PC-9 (cell line): ENCODE measurements around the gene G2E3. TPM values are rescaled to one million over a fixed set of nuclear protein-coding genes. Genes with fewer than 3 reads are reported as not detected.
A peak's percentile ranks its signal among the peaks of the same experiment; 100 is the strongest.

ENCODE experiments used
- BruUV-seq: library from RNA; stranded (reverse); fragments of 400-500 nt; replicated peaks from 2 replicates; lab custom pipeline; 2021; lab: Mats Ljungman, UMichigan
- CTCF ChIA-PET: fragments of 300-600 bp; sonication (Branson Sonifier 250); formaldehyde crosslinking; loops from one replicate; lab custom pipeline; 2022; ENCODE audit warnings: antibody characterized with exemption; lab: Charles Lee
- POLR2A ChIA-PET: fragments of 300-600 bp; sonication (Branson Sonifier 250); formaldehyde crosslinking; loops from one replicate; lab custom pipeline; 2022; ENCODE audit warnings: antibody characterized with exemption; ENCODE audit not compliant: unreplicated experiment; lab: Charles Lee
- DNase-seq, 2 experiments: peaks; one replicate each; pipeline versions ENCODE4 v3.0.0 to v3.0.0-alpha.2; 2015 to 2022; ENCODE audit warnings: mixed read lengths in 1 of 2
- H2AFZ ChIP-seq: fragments of 200-600 bp; sonication (generic); 2 replicates; pipeline ENCODE4 v1.8.1; 2017; ENCODE audit warnings: antibody characterized with exemption
- H3F3A ChIP-seq: fragments of 200-600 bp; sonication (generic); 2 replicates; pipeline ENCODE4 v1.8.1; 2017; ENCODE audit warnings: antibody characterized with exemption, mild to moderate bottlenecking, low read depth; ENCODE audit not compliant: insufficient read depth
- H3K27ac ChIP-seq: fragments of 200-600 bp; sonication (generic); 2 replicates; pipeline ENCODE4 v1.6.1; 2016; ENCODE audit warnings: mixed run types
- H3K27me3 ChIP-seq: fragments of 200-600 bp; sonication (generic); 2 replicates; pipeline ENCODE4 v1.6.1; 2016; ENCODE audit warnings: low read depth, mixed run types; ENCODE audit not compliant: insufficient read depth
- H3K36me3 ChIP-seq: fragments of 200-600 bp; sonication (generic); 2 replicates; pipeline ENCODE4 v1.6.1; 2016; ENCODE audit warnings: low read depth, mixed run types
- H3K4me1 ChIP-seq: fragments of 200-600 bp; sonication (generic); replicated peaks from 2 replicates; pipeline ENCODE4 v1.6.1; 2016; ENCODE audit warnings: mixed run types; ENCODE audit not compliant: insufficient read depth
- H3K4me2 ChIP-seq: fragments of 200-600 bp; sonication (generic); 2 replicates; pipeline ENCODE4 v1.6.1; 2017; ENCODE audit warnings: mixed run types
- H3K4me3 ChIP-seq: fragments of 200-600 bp; sonication (generic); 2 replicates; pipeline ENCODE4 v1.6.1; 2016; ENCODE audit warnings: mixed run types
- H3K79me2 ChIP-seq: fragments of 200-600 bp; sonication (generic); 2 replicates; pipeline ENCODE4 v1.6.1; 2017; ENCODE audit warnings: low read depth, mixed run types
- H3K9me2 ChIP-seq: fragments of 200-600 bp; sonication (generic); 2 replicates; pipeline ENCODE4 v1.8.1; 2017; ENCODE audit warnings: mild to moderate bottlenecking; ENCODE audit not compliant: insufficient read depth
- H3K9me3 ChIP-seq: fragments of 200-600 bp; sonication (generic); 2 replicates; pipeline ENCODE4 v1.8.1; 2016; ENCODE audit warnings: low read depth; ENCODE audit not compliant: insufficient read depth
- H4K20me1 ChIP-seq: fragments of 200-600 bp; sonication (generic); 2 replicates; pipeline ENCODE4 v1.8.1; 2017; ENCODE audit not compliant: insufficient read depth
- EZH2 ChIP-seq: fragments of 200-600 bp; sonication (generic); IDR thresholded peaks from 2 replicates; pipeline ENCODE4 v1.8.0; 2017; ENCODE audit warnings: antibody characterized with exemption, low read depth
- intact Hi-C: fragments of 100-400 bp; cut with micrococcal nuclease; formaldehyde crosslinking; loops from one replicate; pipeline ENCODE4 v1.10.0; 2022; ENCODE audit not compliant: unreplicated experiment
- total RNA-seq: library from RNA; stranded (reverse); gene quantifications from 2 replicates; pipeline ENCODE4 v1.2.3, GENCODE V29; 2021
- TF ChIP-seq, protein P1 (sequence below): fragments of 200-600 bp; sonication (generic); conservative IDR thresholded peaks from 2 replicates; pipeline ENCODE4 v1.6.1; 2017; ENCODE audit warnings: mixed run types, antibody characterized with exemption, mild to moderate bottlenecking, moderate library complexity

G2E3 gene
- total RNA-seq, 1 experiment from 2014 or later, result 28.0 TPM

DNA sequence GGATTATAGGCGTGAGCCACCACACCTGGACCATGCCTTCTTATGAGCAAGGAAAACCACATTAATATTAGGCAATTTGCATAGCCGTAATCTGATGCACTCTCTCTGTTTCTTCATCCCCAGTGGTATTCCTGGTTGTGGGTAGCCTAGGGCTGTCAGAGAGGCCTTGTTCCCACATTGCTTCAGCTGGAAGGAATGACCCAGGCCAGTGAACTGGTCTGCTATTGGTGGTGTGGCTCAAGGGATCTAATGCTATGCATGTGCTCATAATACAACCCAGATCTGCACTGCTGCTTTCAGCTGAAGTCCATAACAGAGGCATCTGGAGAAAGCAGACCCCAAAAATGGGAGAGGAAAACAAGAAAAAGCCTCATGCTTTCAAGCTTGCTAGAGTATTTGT is 33.1 kb upstream of the G2E3 start:
- POLR2A ChIA-PET, result no interaction called here
- no TSS peak for BruUV-seq
- no peak overlapping the region for H3K27ac ChIP-seq
- H3K79me2 ChIP-seq, result no peaks in the 10 kb centered on the region
- CTCF ChIA-PET, result no interaction called here
- no peak overlapping the region for H2AFZ ChIP-seq
- H3K4me1 ChIP-seq, result no peaks in the 10 kb centered on the region
- no peaks in the 10 kb centered on the region for H3K9me2 ChIP-seq
- TF ChIP-seq EZH2, result no peak
- H4K20me1 ChIP-seq, result no peaks in the 10 kb centered on the region
- no peak overlapping the region for H3K4me2 ChIP-seq
- no peak overlapping the region for H3K4me3 ChIP-seq
- intact Hi-C loops, result no loop called here
- H3F3A ChIP-seq, result no peaks in the 10 kb centered on the region
- H3K27me3 ChIP-seq, result no peaks in the 10 kb centered on the region
- DNase-seq, result peak in 1 of 2 experiments; percentile 48
- H3K36me3 ChIP-seq, result no peaks in the 10 kb centered on the region
- no peaks in the 10 kb centered on the region for H3K9me3 ChIP-seq

DNA sequence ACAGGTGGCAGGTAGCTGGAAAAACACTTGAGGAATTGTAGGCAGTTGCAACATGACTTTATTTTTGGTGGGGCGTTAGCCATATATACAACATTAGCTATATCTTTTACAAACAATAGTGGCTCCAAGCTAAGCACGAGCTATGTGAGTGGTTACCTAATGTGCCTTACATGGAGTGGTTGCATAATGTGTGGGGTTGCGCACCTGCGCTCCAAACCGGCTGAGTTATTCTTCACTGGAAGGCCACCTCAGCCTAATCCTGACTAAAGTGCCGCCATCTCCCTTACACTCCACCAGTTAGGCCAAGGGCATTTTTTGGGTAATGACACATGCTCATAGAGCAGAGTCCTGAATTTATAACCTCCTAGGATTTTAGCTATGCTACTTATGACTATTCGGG is 31.8 kb upstream of the G2E3 start:
- no peaks in the 10 kb centered on the region for H3K79me2 ChIP-seq
- ChIA-PET CTCF (no interaction called here), POLR2A (no interaction called here)

DNA sequence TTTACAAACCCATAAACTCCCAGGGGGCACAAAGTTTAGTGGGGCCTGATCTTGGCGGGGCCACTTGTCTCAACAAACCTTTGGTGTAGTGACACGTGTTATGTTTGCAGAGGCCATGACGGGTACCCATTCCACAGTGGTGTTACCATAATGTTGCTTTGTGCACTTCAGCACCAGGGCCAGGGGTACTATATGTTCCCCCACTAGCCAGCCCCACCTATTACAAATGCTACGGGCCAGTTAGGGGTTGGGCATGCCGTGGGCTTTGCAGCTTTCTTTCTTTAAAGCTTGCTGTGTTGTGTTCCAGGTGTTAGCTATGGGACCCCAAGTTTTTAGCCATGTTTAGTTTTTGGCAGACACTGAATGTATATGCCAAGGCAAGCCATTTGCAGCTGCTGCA is 30.8 kb upstream of the G2E3 start:
- no peaks in the 10 kb centered on the region for H3K79me2 ChIP-seq
- H3F3A ChIP-seq, result no peaks in the 10 kb centered on the region
- no peak overlapping the region for H3K4me2 ChIP-seq
- no TSS peak for BruUV-seq
- CTCF ChIA-PET, result no interaction called here
- no peak for DNase-seq
- intact Hi-C loops, result no loop called here
- no peaks in the 10 kb centered on the region for H3K9me2 ChIP-seq
- H3K9me3 ChIP-seq, result no peaks in the 10 kb centered on the region
- no peaks in the 10 kb centered on the region for H4K20me1 ChIP-seq
- no peak overlapping the region for H3K4me3 ChIP-seq
- H2AFZ ChIP-seq, result no peak overlapping the region
- H3K36me3 ChIP-seq, result no peaks in the 10 kb centered on the region
- no peaks in the 10 kb centered on the region for H3K27me3 ChIP-seq
- no peak overlapping the region for H3K27ac ChIP-seq
- H3K4me1 ChIP-seq, result no peaks in the 10 kb centered on the region
- TF ChIP-seq EZH2, result no peak
- TF ChIP-seq, protein P1, sequence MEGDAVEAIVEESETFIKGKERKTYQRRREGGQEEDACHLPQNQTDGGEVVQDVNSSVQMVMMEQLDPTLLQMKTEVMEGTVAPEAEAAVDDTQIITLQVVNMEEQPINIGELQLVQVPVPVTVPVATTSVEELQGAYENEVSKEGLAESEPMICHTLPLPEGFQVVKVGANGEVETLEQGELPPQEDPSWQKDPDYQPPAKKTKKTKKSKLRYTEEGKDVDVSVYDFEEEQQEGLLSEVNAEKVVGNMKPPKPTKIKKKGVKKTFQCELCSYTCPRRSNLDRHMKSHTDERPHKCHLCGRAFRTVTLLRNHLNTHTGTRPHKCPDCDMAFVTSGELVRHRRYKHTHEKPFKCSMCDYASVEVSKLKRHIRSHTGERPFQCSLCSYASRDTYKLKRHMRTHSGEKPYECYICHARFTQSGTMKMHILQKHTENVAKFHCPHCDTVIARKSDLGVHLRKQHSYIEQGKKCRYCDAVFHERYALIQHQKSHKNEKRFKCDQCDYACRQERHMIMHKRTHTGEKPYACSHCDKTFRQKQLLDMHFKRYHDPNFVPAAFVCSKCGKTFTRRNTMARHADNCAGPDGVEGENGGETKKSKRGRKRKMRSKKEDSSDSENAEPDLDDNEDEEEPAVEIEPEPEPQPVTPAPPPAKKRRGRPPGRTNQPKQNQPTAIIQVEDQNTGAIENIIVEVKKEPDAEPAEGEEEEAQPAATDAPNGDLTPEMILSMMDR, result no peak
- POLR2A ChIA-PET, result no interaction called here

More for the DNA sequence above, 31.8 kb upstream of the G2E3 start:
- H3K36me3 ChIP-seq, result no peaks in the 10 kb centered on the region
- H3K4me1 ChIP-seq, result no peaks in the 10 kb centered on the region
- H3K4me3 ChIP-seq, result no peak overlapping the region
- no peak overlapping the region for H3K4me2 ChIP-seq
- no peak for DNase-seq
- TF ChIP-seq EZH2, result no peak
- TF ChIP-seq, protein P1, result no peak
- H3K9me3 ChIP-seq, result no peaks in the 10 kb centered on the region
- no peaks in the 10 kb centered on the region for H3K27me3 ChIP-seq
- no peak overlapping the region for H2AFZ ChIP-seq
- BruUV-seq, result no TSS peak
- H3K9me2 ChIP-seq, result no peaks in the 10 kb centered on the region
- no peak overlapping the region for H3K27ac ChIP-seq
- intact Hi-C loops, result no loop called here
- no peaks in the 10 kb centered on the region for H4K20me1 ChIP-seq
- H3F3A ChIP-seq, result no peaks in the 10 kb centered on the region
